Femur (tissue), 1 donor: ENCODE results near the gene RUFY3.
"Not testable (repeated sequence)": the region's sequence is repeated elsewhere in the genome, so short reads cannot be mapped to it uniquely, and the experiment has no call there.

Experiments used
- DNase-seq: peaks from one replicate; pipeline ENCODE4 v3.0.0-alpha.2; 2017

The RUFY3 gene

GRCh38 chr4:70739496-70740337 lies 18.0 kb downstream of the RUFY3 start:
- no peak for DNase-seq

GRCh38 chr4:70741867-70742658 lies 20.3 kb downstream of the RUFY3 start:
- no peak for DNase-seq

GRCh38 chr4:70743731-70744130 lies 22.0 kb downstream of the RUFY3 start:
- DNase-seq, result no peak

- no peak for DNase-seq
Measured at GRCh38 chr4:70746179-70746839, 24.5 kb downstream of the RUFY3 start.

- DNase-seq, result no peak
Measured at GRCh38 chr4:70747874-70748273, 26.1 kb downstream of the RUFY3 start.

- no peak for DNase-seq
Measured at GRCh38 chr4:70749313-70749712, 27.5 kb downstream of the RUFY3 start.

- no peak for DNase-seq
Measured at GRCh38 chr4:70752236-70752635, 30.5 kb downstream of the RUFY3 start.

GRCh38 chr4:70753630-70754029 lies 31.9 kb downstream of the RUFY3 start:
- no peak for DNase-seq

GRCh38 chr4:70754470-70754869 lies 32.7 kb downstream of the RUFY3 start:
- no peak for DNase-seq

- DNase-seq, result no peak
Measured at GRCh38 chr4:70754990-70755688, 33.4 kb downstream of the RUFY3 start.

- DNase-seq, result no peak
Measured at GRCh38 chr4:70759126-70759525, 37.4 kb downstream of the RUFY3 start.

GRCh38 chr4:70759627-70760026 lies 37.9 kb downstream of the RUFY3 start:
- DNase-seq, result no peak

GRCh38 chr4:70760662-70761061 lies 38.9 kb downstream of the RUFY3 start:
- no peak for DNase-seq

- no peak for DNase-seq
Measured at GRCh38 chr4:70761276-70761816, 39.6 kb downstream of the RUFY3 start.

GRCh38 chr4:70765368-70765767 lies 43.6 kb downstream of the RUFY3 start:
- DNase-seq, result no peak

- no peak for DNase-seq
Measured at GRCh38 chr4:70768301-70768948, 46.7 kb downstream of the RUFY3 start.

- not testable (repeated sequence) for DNase-seq
Measured at GRCh38 chr4:70769396-70769795, 47.6 kb downstream of the RUFY3 start.

- no peak for DNase-seq
Measured at GRCh38 chr4:70772929-70773555, 51.3 kb downstream of the RUFY3 start.

GRCh38 chr4:70778888-70779422 lies 57.2 kb downstream of the RUFY3 start:
- no peak for DNase-seq

- no peak for DNase-seq
Measured at GRCh38 chr4:70783096-70783495, 61.3 kb downstream of the RUFY3 start.

- no peak for DNase-seq
Measured at GRCh38 chr4:70787496-70787895, 65.7 kb downstream of the RUFY3 start.
